GM15510 (cell line): Measurements from ENCODE around the gene LEP.

Experiments
- POLR2A ChIP-seq: IDR thresholded peaks from 3 replicates; pipeline ENCODE4 v1.6.1; 2011; ENCODE audit warnings: borderline replicate concordance; ENCODE audit not compliant: insufficient read length; ENCODE audit errors: extremely low read depth

Gene LEP

GRCh38 chr7:128268233-128268632 is 27.2 kb downstream of the LEP start:
- TF ChIP-seq POLR2A, result no peak

GRCh38 chr7:128270826-128271272 is 29.8 kb downstream of the LEP start:
- TF ChIP-seq POLR2A, result no peak

GRCh38 chr7:128271471-128271941 is 30.4 kb downstream of the LEP start:
- no peak for TF ChIP-seq POLR2A

- TF ChIP-seq POLR2A, result no peak
Measured at GRCh38 chr7:128271942-128272481, 30.9 kb downstream of the LEP start.

- no peak for TF ChIP-seq POLR2A
Measured at GRCh38 chr7:128274246-128274883, 33.3 kb downstream of the LEP start.

GRCh38 chr7:128274884-128275603 is 34.0 kb downstream of the LEP start:
- no peak for TF ChIP-seq POLR2A

- TF ChIP-seq POLR2A, result no peak
Measured at GRCh38 chr7:128275681-128276080, 34.6 kb downstream of the LEP start.

GRCh38 chr7:128278366-128278765 is 37.3 kb downstream of the LEP start:
- TF ChIP-seq POLR2A, result no peak

GRCh38 chr7:128279124-128279713 is 38.1 kb downstream of the LEP start:
- no peak for TF ChIP-seq POLR2A

- no peak for TF ChIP-seq POLR2A
Measured at GRCh38 chr7:128281605-128282380, 40.7 kb downstream of the LEP start.

GRCh38 chr7:128284102-128284501 is 43.0 kb downstream of the LEP start:
- no peak for TF ChIP-seq POLR2A

- no peak for TF ChIP-seq POLR2A
Measured at GRCh38 chr7:128287556-128287955, 46.5 kb downstream of the LEP start.

- no peak for TF ChIP-seq POLR2A
Measured at GRCh38 chr7:128299109-128299607, 58.1 kb downstream of the LEP start.

GRCh38 chr7:128302139-128302538 is 61.1 kb downstream of the LEP start:
- TF ChIP-seq POLR2A, result no peak
